Subcutaneous adipose tissue (tissue), 4 donors: ENCODE results near the gene EMILIN2. TPM values are rescaled to one million over a fixed set of nuclear protein-coding genes. Genes with fewer than 3 reads are reported as not detected.

Source experiments
- CTCF ChIP-seq: fragments of 450-650 bp; IDR thresholded peaks from one replicate; pipeline ENCODE4 v1.5.1; 2016; ENCODE audit warnings: low read depth, mild to moderate bottlenecking, control low read depth, antibody characterized with exemption, moderate library complexity
- total RNA-seq, 4 donors: library from RNA; depleted of rRNA; stranded (reverse); fragments of >200 nt; gene quantifications; one replicate each; pipeline ENCODE4 v1.1.0, GENCODE V29; 2016

EMILIN2 gene
- total RNA-seq, 4 donors from 2014 or later, result 23.6 to 107 (median 38.4) TPM

GRCh38 chr18:2912357-2913299 is 65.8 kb downstream of the EMILIN2 start:
- no peak for TF ChIP-seq CTCF

- no peak for TF ChIP-seq CTCF
These were observed 66.7 kb downstream of the EMILIN2 start for GRCh38 chr18:2913398-2914005.

- TF ChIP-seq CTCF, result no peak
These were observed 67.5 kb downstream of the EMILIN2 start for GRCh38 chr18:2914185-2914880.

- no peak for TF ChIP-seq CTCF
These were observed 68.1 kb downstream of the EMILIN2 start for GRCh38 chr18:2914881-2915240.

- TF ChIP-seq CTCF, result no peak
These were observed 69.4 kb downstream of the EMILIN2 start for GRCh38 chr18:2916184-2916583.

GRCh38 chr18:2917259-2918047 is 70.6 kb downstream of the EMILIN2 start:
- no peak for TF ChIP-seq CTCF
